SU-DHL-6 (cell line): Measurements from ENCODE around the gene WNT8A.

Experiments
- H2AFZ ChIP-seq: fragments of 200-600 bp; sonication (generic); 2 replicates; pipeline ENCODE4 v1.6.1; 2014; ENCODE audit warnings: low read depth, mild to moderate bottlenecking, moderate library complexity, mixed read lengths, antibody characterized with exemption, low read length; ENCODE audit not compliant: severe bottlenecking
- H3F3A ChIP-seq: fragments of 200-600 bp; shearing (Covaris generic); 2 replicates; pipeline ENCODE4 v1.6.0; 2016; ENCODE audit warnings: antibody characterized with exemption, mild to moderate bottlenecking; ENCODE audit not compliant: insufficient read depth
- H3K27ac ChIP-seq: fragments of 200-600 bp; sonication (generic); 2 replicates; pipeline ENCODE4 v1.5.1; 2016; ENCODE audit warnings: low read depth, mild to moderate bottlenecking, low read length, moderate library complexity, mixed read lengths
- H3K27me3 ChIP-seq: fragments of 200-600 bp; sonication (generic), shearing (Covaris generic); 2 replicates; pipeline ENCODE4 v1.6.0; 2014; ENCODE audit warnings: mild to moderate bottlenecking, low read length
- H3K36me3 ChIP-seq: fragments of 200-600 bp; sonication (generic); 2 replicates; pipeline ENCODE4 v1.6.1; 2014; ENCODE audit warnings: mild to moderate bottlenecking, low read length, mixed read lengths
- H3K4me2 ChIP-seq: fragments of 300-600, 200-600 bp; shearing (Covaris generic), sonication (generic); 2 replicates; pipeline ENCODE4 v1.6.0; 2014; ENCODE audit warnings: low read length, low read depth, mild to moderate bottlenecking; ENCODE audit not compliant: poor library complexity, severe bottlenecking
- H3K4me3 ChIP-seq: fragments of 200-600 bp; sonication (generic); 2 replicates; pipeline ENCODE4 v1.5.1; 2014; ENCODE audit warnings: antibody characterized with exemption, low read length, mild to moderate bottlenecking, mixed read lengths; ENCODE audit not compliant: insufficient read depth, poor library complexity, severe bottlenecking
- H3K79me2 ChIP-seq: fragments of 200-600 bp; sonication (generic); 2 replicates; pipeline ENCODE4 v1.6.1; 2014; ENCODE audit warnings: mild to moderate bottlenecking, low read length, moderate library complexity; ENCODE audit not compliant: insufficient read depth
- H3K9ac ChIP-seq: fragments of 200-600 bp; sonication (generic); 2 replicates; pipeline ENCODE4 v1.7.0; 2014; ENCODE audit warnings: mild to moderate bottlenecking, low read length
- H3K9me2 ChIP-seq: fragments of 200-600 bp; sonication (generic); replicated peaks from 2 replicates; pipeline ENCODE4 v1.6.1; 2014; ENCODE audit warnings: low read length; ENCODE audit not compliant: insufficient read depth
- H3K9me3 ChIP-seq: fragments of 200-600 bp; sonication (generic); 2 replicates; pipeline ENCODE4 v1.6.1; 2014; ENCODE audit warnings: low read length, mixed read lengths; ENCODE audit not compliant: insufficient read depth
- H4K20me1 ChIP-seq: fragments of 200-600 bp; sonication (generic); 2 replicates; pipeline ENCODE4 v1.6.1; 2014; ENCODE audit warnings: low read depth, mild to moderate bottlenecking, antibody characterized with exemption, low read length, moderate library complexity, mixed read lengths
- CTCF ChIP-seq: fragments of 200-600 bp; sonication (generic); IDR thresholded peaks from one replicate; pipeline ENCODE4 v1.5.1; 2017; ENCODE audit warnings: antibody characterized with exemption, mild to moderate bottlenecking, low read length, moderate library complexity; ENCODE audit not compliant: insufficient read depth, poor library complexity, severe bottlenecking
- EZH2phosphoT487 ChIP-seq: fragments of 200-600 bp; sonication (generic), shearing (Covaris generic); conservative IDR thresholded peaks from 2 replicates; pipeline ENCODE4 v1.6.1; 2018; ENCODE audit warnings: mild to moderate bottlenecking, antibody characterized with exemption, low read length, moderate library complexity, mixed read lengths

WNT8A gene

GRCh38 chr5:138111181-138111580, 27.3 kb downstream of the WNT8A start:
- Histone ChIP-seq H3K4me3 (no peak overlapping the region), H3K4me2 (no peak overlapping the region), H3F3A (no peaks in the 10 kb centered on the region), H4K20me1 (no peaks in the 10 kb centered on the region), H3K27ac (no peak overlapping the region), H3K27me3 (no peaks in the 10 kb centered on the region), H3K9me2 (no peaks in the 10 kb centered on the region), H3K9ac (no peak overlapping the region), H3K79me2 (no peaks in the 10 kb centered on the region), H2AFZ (no peak overlapping the region), H3K36me3 (no peaks in the 10 kb centered on the region), H3K9me3 (no peaks in the 10 kb centered on the region)
- TF ChIP-seq CTCF (no peak), EZH2phosphoT487 (no peak)

- no peak overlapping the region for H3K27ac ChIP-seq
- TF ChIP-seq EZH2phosphoT487 = no peak
- no peak for TF ChIP-seq CTCF
- H3F3A ChIP-seq = no peaks in the 10 kb centered on the region
- no peak overlapping the region for H3K9ac ChIP-seq
- H3K4me3 ChIP-seq = no peak overlapping the region
- H3K79me2 ChIP-seq = no peaks in the 10 kb centered on the region
- H3K9me3 ChIP-seq = no peaks in the 10 kb centered on the region
- no peaks in the 10 kb centered on the region for H3K9me2 ChIP-seq
- H3K27me3 ChIP-seq = no peaks in the 10 kb centered on the region
- H3K36me3 ChIP-seq = no peaks in the 10 kb centered on the region
- H2AFZ ChIP-seq = no peak overlapping the region
- no peaks in the 10 kb centered on the region for H4K20me1 ChIP-seq
- H3K4me2 ChIP-seq = no peak overlapping the region
These were observed 28.1 kb downstream of the WNT8A start for GRCh38 chr5:138111937-138112336.

- Histone ChIP-seq H3K27ac (no peak overlapping the region), H3K9me3 (no peaks in the 10 kb centered on the region), H3K4me2 (no peak overlapping the region), H4K20me1 (no peaks in the 10 kb centered on the region), H3K27me3 (no peaks in the 10 kb centered on the region), H3K9ac (no peak overlapping the region), H3F3A (no peaks in the 10 kb centered on the region), H3K36me3 (no peaks in the 10 kb centered on the region), H3K9me2 (no peaks in the 10 kb centered on the region), H3K4me3 (no peak overlapping the region), H3K79me2 (no peaks in the 10 kb centered on the region), H2AFZ (no peak overlapping the region)
- TF ChIP-seq EZH2phosphoT487 (no peak), CTCF (no peak)
These were observed 31.4 kb downstream of the WNT8A start for GRCh38 chr5:138115254-138115653.

GRCh38 chr5:138128334-138128733, 44.5 kb downstream of the WNT8A start:
- H3K79me2 ChIP-seq = no peaks in the 10 kb centered on the region

More at GRCh38 chr5:138128334-138128733, 44.5 kb downstream of the WNT8A start:
- Histone ChIP-seq H3K27ac (no peak overlapping the region), H3F3A (no peaks in the 10 kb centered on the region), H3K4me3 (no peak overlapping the region), H3K4me2 (no peak overlapping the region), H2AFZ (no peak overlapping the region), H3K9me3 (no peaks in the 10 kb centered on the region), H3K9me2 (no peaks in the 10 kb centered on the region), H3K36me3 (no peaks in the 10 kb centered on the region), H3K27me3 (no peaks in the 10 kb centered on the region), H4K20me1 (no peaks in the 10 kb centered on the region), H3K9ac (no peak overlapping the region)
- TF ChIP-seq CTCF = no peak
- TF ChIP-seq EZH2phosphoT487 = no peak
